GM21515 (cell line): ENCODE data around the gene KCNAB2.

Source experiments
- ATAC-seq: cut with Tn5 transposase; IDR thresholded peaks from one replicate; pipeline ENCODE4 v1.9.1; 2021; ENCODE audit not compliant: unreplicated experiment

Gene KCNAB2

GRCh38 chr1:6029351-6029750 is 16.3 kb upstream of the KCNAB2 start:
- ATAC-seq, result no peak

- ATAC-seq, result no peak
Measured at GRCh38 chr1:6030132-6030531, 15.6 kb upstream of the KCNAB2 start.

DNA sequence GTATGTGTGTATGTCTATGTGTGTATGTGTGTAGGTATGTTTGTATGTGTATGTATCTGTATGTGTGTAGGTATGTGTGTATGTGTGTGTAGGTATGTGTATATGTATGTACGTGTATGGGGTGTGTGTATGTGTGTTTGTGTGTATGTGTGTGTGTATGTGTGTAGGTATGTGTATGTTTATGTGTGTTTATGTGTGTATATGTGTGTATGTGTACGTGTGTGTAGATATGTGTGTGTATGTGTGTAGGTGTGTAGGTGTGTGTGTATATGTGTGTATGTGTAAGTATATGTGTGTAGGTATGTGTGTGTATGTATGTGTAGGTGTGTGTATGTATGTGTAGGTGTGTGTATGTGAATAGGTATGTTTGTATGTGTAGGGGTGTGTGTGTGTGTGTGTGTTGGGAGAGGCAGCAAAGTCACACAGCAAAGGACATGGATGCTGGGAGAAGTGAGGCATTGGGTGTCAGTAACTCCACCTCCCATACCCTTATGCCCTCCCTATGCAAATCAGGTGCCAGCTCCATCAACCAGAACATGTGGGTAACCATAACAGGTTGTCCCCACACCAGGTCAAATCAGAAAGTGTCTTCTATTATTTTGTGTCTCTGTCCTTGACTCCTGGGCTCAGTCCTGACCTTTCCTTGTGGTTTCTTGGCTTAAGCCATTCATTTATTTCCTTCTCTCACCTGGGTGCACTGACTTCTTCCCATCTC is 15.0 kb upstream of the KCNAB2 start:
- no peak for ATAC-seq

DNA sequence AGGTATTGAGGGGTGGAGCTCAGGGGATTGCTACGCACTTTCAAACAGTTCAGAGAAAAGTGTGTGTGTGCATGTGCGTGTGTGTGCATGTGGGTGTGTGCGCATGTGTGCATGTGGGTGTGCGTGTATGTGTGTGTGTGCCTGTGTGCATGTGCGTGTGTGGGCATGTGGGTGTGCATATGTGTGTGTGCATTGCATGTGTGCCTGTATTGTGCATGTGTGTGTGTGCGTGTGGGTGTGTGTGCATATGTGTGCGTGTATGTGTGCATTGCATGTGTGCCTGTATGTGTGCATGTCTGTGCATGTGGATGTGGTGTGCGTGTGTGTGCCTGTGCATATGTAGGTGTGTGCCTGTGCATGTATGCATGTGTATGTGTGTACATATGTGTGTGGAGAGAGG is 12.6 kb upstream of the KCNAB2 start:
- no peak for ATAC-seq

GRCh38 chr1:6033986-6034749 is 11.5 kb upstream of the KCNAB2 start:
- no peak for ATAC-seq

DNA sequence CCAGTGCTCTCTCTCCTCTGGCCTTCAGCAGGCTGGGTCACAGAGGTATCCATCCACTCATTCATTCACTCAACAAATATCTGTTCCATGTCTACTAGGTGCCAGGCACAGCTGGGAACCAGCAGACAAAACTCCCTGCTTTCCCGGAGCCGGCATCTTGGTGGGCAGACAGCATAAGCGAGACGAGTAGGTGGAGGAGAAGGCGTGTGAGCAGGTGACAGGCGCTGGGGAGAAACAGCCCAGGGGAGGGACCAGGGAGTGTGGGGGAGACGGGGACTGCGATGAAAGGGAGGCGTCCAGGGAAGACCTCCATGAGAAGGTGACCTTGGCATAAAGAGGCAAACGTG is 11.0 kb upstream of the KCNAB2 start:
- no peak for ATAC-seq

GRCh38 chr1:6035303-6035702 is 10.4 kb upstream of the KCNAB2 start:
- ATAC-seq, result no peak

DNA sequence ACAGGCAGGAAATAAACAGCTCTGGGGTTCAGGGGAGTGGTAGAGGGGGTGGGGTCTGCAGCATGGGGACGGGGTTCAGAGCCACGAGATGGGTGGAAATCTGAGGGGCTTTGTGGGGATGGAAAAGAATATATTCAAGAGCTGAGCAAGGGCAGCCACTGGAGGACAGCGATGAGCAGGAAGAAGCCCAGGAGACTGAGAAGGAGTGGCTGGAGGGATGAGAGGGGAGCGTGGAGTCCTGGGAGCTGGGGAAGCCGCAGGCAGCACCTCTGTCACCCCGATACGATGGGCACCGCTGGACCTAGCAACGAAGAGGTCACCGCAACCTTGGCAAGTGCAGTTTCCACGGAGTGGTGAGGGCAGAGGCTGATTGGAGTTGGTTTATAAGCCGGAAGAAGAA is 10.0 kb upstream of the KCNAB2 start:
- ATAC-seq, result no peak

DNA sequence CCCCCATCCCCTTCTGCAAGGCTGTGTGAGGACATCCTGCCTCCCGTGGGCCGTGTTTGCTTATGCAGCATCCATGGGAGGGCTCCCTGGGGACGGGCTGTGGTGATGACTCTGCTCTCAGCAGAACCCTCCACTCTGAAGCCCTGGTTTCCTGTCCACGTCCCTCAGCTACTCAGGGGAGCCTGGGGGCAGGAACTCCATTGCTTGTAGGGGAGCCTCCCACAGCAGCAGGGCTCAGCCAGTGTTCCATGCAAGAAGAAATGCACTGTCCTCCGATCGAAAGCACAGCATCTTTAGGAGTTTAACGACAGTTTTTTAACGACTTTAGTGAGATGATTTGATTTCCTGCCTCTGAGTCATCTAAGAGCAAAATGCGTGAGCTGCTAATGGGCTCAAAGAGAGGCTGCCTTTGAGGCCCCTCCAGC is 8.3 kb upstream of the KCNAB2 start:
- peak; percentile 50 for ATAC-seq

GRCh38 chr1:6038603-6039002 is 7.1 kb upstream of the KCNAB2 start:
- ATAC-seq, result no peak

DNA sequence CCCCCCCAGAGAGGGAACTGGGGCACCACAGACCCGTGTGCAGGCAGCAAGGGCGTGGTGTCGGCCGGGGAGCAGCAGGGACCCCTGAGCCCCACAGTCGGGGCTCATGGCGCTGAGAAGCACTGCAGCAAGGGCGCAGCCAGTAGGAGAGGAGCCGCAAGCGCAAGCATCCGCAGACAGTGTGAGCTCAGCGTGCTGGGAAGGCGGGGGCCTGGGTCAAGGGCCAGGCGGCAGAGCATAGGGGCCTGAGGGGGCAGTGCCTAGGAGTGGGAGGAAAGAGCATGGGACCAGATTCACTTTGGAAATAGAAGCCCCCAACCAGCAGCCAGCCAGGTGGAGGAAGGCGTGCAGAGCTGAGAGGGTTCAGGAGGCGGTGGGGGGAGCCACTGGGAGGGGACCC is 6.7 kb upstream of the KCNAB2 start:
- no peak for ATAC-seq

- ATAC-seq, result no peak
Measured at GRCh38 chr1:6040444-6040843, 5.2 kb upstream of the KCNAB2 start.

GRCh38 chr1:6040861-6041415 is 4.8 kb upstream of the KCNAB2 start:
- ATAC-seq, result no peak

- ATAC-seq, result no peak
Measured at GRCh38 chr1:6041432-6042062, 4.1 kb upstream of the KCNAB2 start.

DNA sequence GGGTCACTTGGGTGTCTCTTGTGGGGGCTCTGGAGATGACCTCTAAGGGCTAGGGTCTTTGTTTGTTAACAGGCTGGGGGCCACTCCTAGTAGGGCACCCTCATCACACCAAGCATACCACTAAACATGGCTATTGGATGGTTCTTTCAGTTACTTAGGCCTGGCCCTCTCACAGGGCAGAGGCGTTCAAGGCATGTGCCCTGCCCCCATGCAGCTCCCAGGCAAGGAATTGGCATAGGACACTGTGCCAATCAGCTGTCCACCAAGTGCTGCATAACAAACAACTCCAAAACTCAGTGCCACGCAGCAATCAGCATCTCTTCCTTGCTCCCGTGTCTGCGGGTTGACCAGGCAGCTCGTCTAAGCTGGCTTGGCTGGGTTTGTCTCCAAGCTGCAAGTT is 2.1 kb upstream of the KCNAB2 start:
- ATAC-seq, result no peak

- ATAC-seq, result no peak
Measured at GRCh38 chr1:6044481-6045109, 1.1 kb upstream of the KCNAB2 start.

DNA sequence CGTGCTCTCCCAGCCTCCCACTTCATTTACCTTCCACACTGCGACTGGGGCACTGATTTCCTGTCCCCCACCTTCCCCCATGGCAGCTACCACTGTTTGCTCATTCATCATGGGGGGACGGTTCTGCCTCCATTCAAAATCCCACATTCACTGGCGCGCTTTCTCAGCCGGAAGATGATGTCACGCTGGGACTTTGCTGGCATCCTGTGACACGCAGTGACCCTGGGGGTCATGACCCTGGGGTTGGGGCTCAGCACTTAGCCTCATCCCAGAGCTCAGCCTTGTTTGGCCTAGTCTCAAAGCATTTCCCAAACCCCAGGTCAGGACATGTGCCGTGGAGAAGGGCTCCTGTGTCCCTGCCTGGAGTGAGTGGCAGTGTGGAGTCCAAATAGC is 582 bp upstream of the KCNAB2 start:
- no peak for ATAC-seq

GRCh38 chr1:6046279-6046678 is 591 bp downstream of the KCNAB2 start:
- no peak for ATAC-seq

DNA sequence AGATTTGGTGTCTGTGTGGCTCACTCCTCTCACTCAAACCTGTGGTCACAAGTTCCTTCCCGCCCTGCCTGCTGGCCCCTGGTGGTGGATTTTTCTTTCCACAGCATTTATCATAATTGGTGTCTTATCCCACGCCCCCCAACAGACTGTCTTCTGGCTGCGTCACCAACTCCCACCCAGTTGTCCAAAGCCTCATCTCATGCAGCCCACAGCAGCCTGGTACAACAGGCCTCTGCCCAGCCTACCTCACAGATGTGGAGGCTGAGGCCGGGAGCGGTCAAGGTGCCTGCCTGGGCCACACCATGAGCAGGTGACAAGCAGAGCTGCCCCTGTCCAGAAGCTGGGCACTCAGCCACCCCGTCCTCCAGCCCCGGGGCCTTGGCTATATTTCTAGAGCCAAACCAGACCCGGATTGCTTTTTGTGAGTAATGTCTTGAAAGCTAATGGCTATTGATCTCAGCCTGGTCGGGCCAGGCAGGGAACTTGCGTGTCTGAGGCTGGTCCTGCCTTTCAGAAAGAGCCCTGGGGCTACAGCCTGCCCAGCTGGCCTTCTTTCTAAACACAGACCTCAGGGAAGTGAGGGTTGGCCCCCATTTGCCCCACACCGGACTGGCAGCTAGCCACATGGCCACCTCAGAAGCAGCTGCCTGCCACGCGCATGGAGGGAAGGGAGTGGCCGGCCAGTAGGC is 2.6 kb downstream of the KCNAB2 start:
- no peak for ATAC-seq

- no peak for ATAC-seq
Measured at GRCh38 chr1:6049419-6049818, 3.7 kb downstream of the KCNAB2 start.

DNA sequence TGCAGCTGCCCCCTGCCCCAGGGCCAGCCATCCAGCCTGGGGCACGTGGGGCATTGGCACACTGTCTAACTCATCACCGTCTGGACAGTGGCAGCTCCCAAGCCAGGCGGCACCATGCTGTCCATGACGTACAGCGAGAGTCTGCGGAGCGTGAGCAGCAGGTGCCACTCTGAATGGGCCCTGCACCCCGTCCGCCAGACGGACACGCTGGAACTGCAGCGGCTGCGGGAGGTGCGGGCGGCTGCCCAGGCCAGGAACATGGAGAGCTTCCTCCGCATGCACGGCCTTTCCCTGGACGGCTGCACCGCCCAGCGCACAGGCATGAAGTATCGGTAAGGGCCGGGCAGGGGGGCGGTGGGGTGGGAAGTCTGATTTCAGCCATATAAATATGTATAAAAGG is 5.7 kb downstream of the KCNAB2 start:
- ATAC-seq, result no peak
